Stimulated activated CD8-positive, alpha-beta memory T cell treated with anti-CD3 and anti-CD28 coated beads, Interleukin-2, amount 100 ng/mL, for 1 hour (primary cell): Measurements from ENCODE around the gene CTNNA3.

Experiments
- DNase-seq, 2 donors: peaks; one replicate each; pipeline ENCODE4 v3.0.0-alpha.2; 2020; ENCODE audit warnings: low read depth in 2 of 2

The CTNNA3 gene

GRCh38 chr10:66222462-66223046 is 1473.4 kb downstream of the CTNNA3 start:
- DNase-seq, result no peak

- DNase-seq, result no peak
These were observed 1476.9 kb downstream of the CTNNA3 start for GRCh38 chr10:66218981-66219587.

- DNase-seq, result no peak
These were observed 1477.7 kb downstream of the CTNNA3 start for GRCh38 chr10:66218289-66218688.

- no peak for DNase-seq
These were observed 1480.1 kb downstream of the CTNNA3 start for GRCh38 chr10:66215920-66216319.

- no peak for DNase-seq
These were observed 1481.1 kb downstream of the CTNNA3 start for GRCh38 chr10:66214721-66215404.

GRCh38 chr10:66209025-66209424 is 1487.0 kb downstream of the CTNNA3 start:
- no peak for DNase-seq

- DNase-seq, result no peak
These were observed 1491.2 kb downstream of the CTNNA3 start for GRCh38 chr10:66204838-66205237.

GRCh38 chr10:66202101-66202500 is 1493.9 kb downstream of the CTNNA3 start:
- no peak for DNase-seq

GRCh38 chr10:66192162-66192831 is 1503.7 kb downstream of the CTNNA3 start:
- DNase-seq, result no peak

- no peak for DNase-seq
These were observed 1505.6 kb downstream of the CTNNA3 start for GRCh38 chr10:66190413-66190812.

- DNase-seq, result no peak
These were observed 1506.7 kb downstream of the CTNNA3 start for GRCh38 chr10:66189271-66189670.

- DNase-seq, result no peak
These were observed 1508.8 kb downstream of the CTNNA3 start for GRCh38 chr10:66187053-66187733.

GRCh38 chr10:66183028-66183427 is 1513.0 kb downstream of the CTNNA3 start:
- DNase-seq, result no peak

GRCh38 chr10:66180581-66181318 is 1515.2 kb downstream of the CTNNA3 start:
- DNase-seq, result no peak

GRCh38 chr10:66180021-66180420 is 1516.0 kb downstream of the CTNNA3 start:
- DNase-seq, result no peak

- DNase-seq, result no peak
These were observed 1519.2 kb downstream of the CTNNA3 start for GRCh38 chr10:66176772-66177171.

GRCh38 chr10:66167816-66168215 is 1528.2 kb downstream of the CTNNA3 start:
- DNase-seq, result no peak

GRCh38 chr10:66162560-66163143 is 1533.3 kb downstream of the CTNNA3 start:
- DNase-seq, result no peak

- no peak for DNase-seq
These were observed 1544.6 kb downstream of the CTNNA3 start for GRCh38 chr10:66151346-66151745.

GRCh38 chr10:66148312-66148711 is 1547.7 kb downstream of the CTNNA3 start:
- DNase-seq, result no peak

GRCh38 chr10:66144016-66144415 is 1552.0 kb downstream of the CTNNA3 start:
- no peak for DNase-seq
